Measurements from ENCODE around the gene LRRC4C.

LRRC4C gene

GRCh38 chr11:40987776-40988435 is 471.5 kb downstream of the LRRC4C start:
- no peak for DNase-seq (ENCODE audit: low spot score)
- Histone ChIP-seq H3K4me1 (ENCODE audit: insufficient read depth, poor library complexity, severe bottlenecking) (no peaks in the 10 kb centered on the region), H3K27ac (ENCODE audit: poor library complexity, severe bottlenecking) (no peak overlapping the region), H3K27me3 (ENCODE audit: insufficient read depth, poor library complexity, severe bottlenecking) (no peaks in the 10 kb centered on the region), H3K36me3 (ENCODE audit: low read depth) (no peaks in the 10 kb centered on the region), H3K9me3 (ENCODE audit: severe bottlenecking) (no peaks in the 10 kb centered on the region), H3K4me3 (ENCODE audit: severe bottlenecking) (no peak overlapping the region)
- TF ChIP-seq, protein P1, sequence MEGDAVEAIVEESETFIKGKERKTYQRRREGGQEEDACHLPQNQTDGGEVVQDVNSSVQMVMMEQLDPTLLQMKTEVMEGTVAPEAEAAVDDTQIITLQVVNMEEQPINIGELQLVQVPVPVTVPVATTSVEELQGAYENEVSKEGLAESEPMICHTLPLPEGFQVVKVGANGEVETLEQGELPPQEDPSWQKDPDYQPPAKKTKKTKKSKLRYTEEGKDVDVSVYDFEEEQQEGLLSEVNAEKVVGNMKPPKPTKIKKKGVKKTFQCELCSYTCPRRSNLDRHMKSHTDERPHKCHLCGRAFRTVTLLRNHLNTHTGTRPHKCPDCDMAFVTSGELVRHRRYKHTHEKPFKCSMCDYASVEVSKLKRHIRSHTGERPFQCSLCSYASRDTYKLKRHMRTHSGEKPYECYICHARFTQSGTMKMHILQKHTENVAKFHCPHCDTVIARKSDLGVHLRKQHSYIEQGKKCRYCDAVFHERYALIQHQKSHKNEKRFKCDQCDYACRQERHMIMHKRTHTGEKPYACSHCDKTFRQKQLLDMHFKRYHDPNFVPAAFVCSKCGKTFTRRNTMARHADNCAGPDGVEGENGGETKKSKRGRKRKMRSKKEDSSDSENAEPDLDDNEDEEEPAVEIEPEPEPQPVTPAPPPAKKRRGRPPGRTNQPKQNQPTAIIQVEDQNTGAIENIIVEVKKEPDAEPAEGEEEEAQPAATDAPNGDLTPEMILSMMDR (IDR thresholded peaks at IDR 0.05; ENCODE audit: poor library complexity, severe bottlenecking): no peak
- ATAC-seq (ENCODE audit: low read depth): no peak

DNA sequence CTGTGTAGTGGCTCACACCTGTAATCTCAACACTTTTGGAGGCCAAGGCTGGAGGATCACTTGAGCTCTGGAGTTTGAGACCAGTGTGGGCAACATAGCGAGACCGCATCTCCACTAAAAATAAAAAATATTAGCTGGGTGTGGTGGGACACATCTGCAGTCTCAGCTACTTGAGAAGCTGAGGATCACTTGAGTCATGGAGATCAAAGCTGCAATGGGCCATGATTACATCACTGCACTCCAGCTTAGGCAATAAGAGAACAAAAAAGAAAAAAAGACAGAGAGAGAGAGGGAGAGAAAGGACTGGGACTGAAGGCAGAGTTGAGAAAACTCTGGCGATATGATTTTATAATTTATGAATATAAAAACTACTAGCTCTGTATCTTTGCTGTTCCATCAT is 473.1 kb downstream of the LRRC4C start:
- H3K4me1 ChIP-seq (ENCODE audit: insufficient read depth, poor library complexity, severe bottlenecking): no peaks in the 10 kb centered on the region
- H3K9me3 ChIP-seq (ENCODE audit: severe bottlenecking): no peaks in the 10 kb centered on the region
- H3K36me3 ChIP-seq (ENCODE audit: low read depth): no peaks in the 10 kb centered on the region
- TF ChIP-seq, protein P1 (IDR thresholded peaks at IDR 0.05; ENCODE audit: poor library complexity, severe bottlenecking): no peak
- no peaks in the 10 kb centered on the region for H3K27me3 ChIP-seq (ENCODE audit: insufficient read depth, poor library complexity, severe bottlenecking)
- DNase-seq (ENCODE audit: low spot score): no peak
- ATAC-seq (ENCODE audit: low read depth): no peak
- no peak overlapping the region for H3K4me3 ChIP-seq (ENCODE audit: severe bottlenecking)
- H3K27ac ChIP-seq (ENCODE audit: poor library complexity, severe bottlenecking): no peak overlapping the region

GRCh38 chr11:40975076-40975475 is 484.4 kb downstream of the LRRC4C start:
- no peak overlapping the region for H3K4me3 ChIP-seq (ENCODE audit: severe bottlenecking)
- TF ChIP-seq, protein P1 (IDR thresholded peaks at IDR 0.05; ENCODE audit: poor library complexity, severe bottlenecking): no peak
- H3K4me1 ChIP-seq (ENCODE audit: insufficient read depth, poor library complexity, severe bottlenecking): no peaks in the 10 kb centered on the region
- H3K27ac ChIP-seq (ENCODE audit: poor library complexity, severe bottlenecking): no peak overlapping the region
- H3K36me3 ChIP-seq (ENCODE audit: low read depth): no peaks in the 10 kb centered on the region
- H3K9me3 ChIP-seq (ENCODE audit: severe bottlenecking): no peaks in the 10 kb centered on the region
- no peak for DNase-seq (ENCODE audit: low spot score)
- no peak for ATAC-seq (ENCODE audit: low read depth)
- H3K27me3 ChIP-seq (ENCODE audit: insufficient read depth, poor library complexity, severe bottlenecking): no peaks in the 10 kb centered on the region

DNA sequence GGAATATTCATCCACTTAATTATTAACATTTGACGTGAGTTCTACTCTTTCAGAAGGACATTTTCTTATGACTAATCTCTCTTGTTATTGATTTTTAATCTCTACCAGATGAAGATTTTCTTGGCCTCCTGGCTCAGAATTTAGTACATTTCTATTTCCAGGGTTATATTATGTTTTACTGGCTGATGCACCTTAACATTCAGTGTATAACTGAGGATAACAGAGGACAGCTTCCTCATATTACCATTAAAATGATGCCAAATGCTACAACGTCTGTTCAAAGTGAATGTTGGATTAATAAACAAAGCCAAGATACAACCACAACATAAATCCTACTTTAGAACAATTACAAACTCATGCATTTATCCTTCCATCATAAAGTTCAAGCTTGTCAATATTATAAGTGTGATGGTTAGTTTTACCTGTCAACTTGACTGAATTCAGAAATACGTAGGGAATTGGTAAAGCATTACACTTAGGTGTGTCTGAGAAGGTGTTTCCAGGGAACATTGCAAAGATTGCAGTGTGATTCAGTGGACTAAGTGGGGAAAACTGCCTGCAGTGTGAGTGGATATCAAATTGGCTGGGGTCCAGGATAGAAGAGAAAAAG is 485.2 kb downstream of the LRRC4C start:
- no peak overlapping the region for H3K4me3 ChIP-seq (ENCODE audit: severe bottlenecking)
- H3K36me3 ChIP-seq (ENCODE audit: low read depth): no peaks in the 10 kb centered on the region
- no peaks in the 10 kb centered on the region for H3K4me1 ChIP-seq (ENCODE audit: insufficient read depth, poor library complexity, severe bottlenecking)
- H3K27me3 ChIP-seq (ENCODE audit: insufficient read depth, poor library complexity, severe bottlenecking): no peaks in the 10 kb centered on the region
- ATAC-seq (ENCODE audit: low read depth): no peak
- no peaks in the 10 kb centered on the region for H3K9me3 ChIP-seq (ENCODE audit: severe bottlenecking)
- H3K27ac ChIP-seq (ENCODE audit: poor library complexity, severe bottlenecking): no peak overlapping the region
- TF ChIP-seq, protein P1 (IDR thresholded peaks at IDR 0.05; ENCODE audit: poor library complexity, severe bottlenecking): no peak
- DNase-seq (ENCODE audit: low spot score): no peak

GRCh38 chr11:40958707-40959106 is 500.7 kb downstream of the LRRC4C start:
- no peak for ATAC-seq (ENCODE audit: low read depth)
- DNase-seq (ENCODE audit: low spot score): no peak
- H3K27ac ChIP-seq (ENCODE audit: poor library complexity, severe bottlenecking): no peak overlapping the region
- no peaks in the 10 kb centered on the region for H3K4me1 ChIP-seq (ENCODE audit: insufficient read depth, poor library complexity, severe bottlenecking)
- H3K9me3 ChIP-seq (ENCODE audit: severe bottlenecking): no peaks in the 10 kb centered on the region
- TF ChIP-seq, protein P1 (IDR thresholded peaks at IDR 0.05; ENCODE audit: poor library complexity, severe bottlenecking): no peak
- no peaks in the 10 kb centered on the region for H3K36me3 ChIP-seq (ENCODE audit: low read depth)
- H3K27me3 ChIP-seq (ENCODE audit: insufficient read depth, poor library complexity, severe bottlenecking): no peaks in the 10 kb centered on the region
- no peak overlapping the region for H3K4me3 ChIP-seq (ENCODE audit: severe bottlenecking)
